ENCODE results near the gene AP1AR.

Gene AP1AR

GRCh38 chr4:112222219-112222955 is 9.2 kb upstream of the AP1AR start:
- no peak for DNase-seq (ENCODE audit: low read depth, low spot score)

DNA sequence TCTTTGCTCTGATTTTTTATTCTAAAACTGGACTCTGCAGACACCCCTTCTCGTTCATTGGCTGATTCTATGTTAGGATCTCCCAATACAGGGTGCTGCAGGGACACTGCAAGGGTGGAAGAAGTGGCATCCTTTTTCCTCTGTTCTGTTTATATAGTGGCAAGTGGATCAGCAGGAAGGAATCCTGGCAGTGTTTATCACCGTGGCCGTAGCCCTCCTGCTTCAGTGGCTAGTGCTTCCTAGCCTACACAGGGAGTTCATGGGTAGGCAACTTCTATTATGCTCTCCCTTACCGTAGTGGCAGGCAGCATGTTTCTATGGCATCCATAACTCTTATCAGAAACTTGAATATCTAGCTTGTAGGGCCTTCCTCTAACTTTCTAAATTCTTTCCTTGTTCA is 6.4 kb upstream of the AP1AR start:
- no peak for DNase-seq (ENCODE audit: low read depth, low spot score)

- DNase-seq (ENCODE audit: low read depth, low spot score), result peak; percentile 94
These were observed 458 bp upstream of the AP1AR start for GRCh38 chr4:112230879-112231778.

GRCh38 chr4:112234952-112235609 is 3.5 kb downstream of the AP1AR start:
- peak; percentile 34 for DNase-seq (ENCODE audit: low read depth, low spot score)

DNA sequence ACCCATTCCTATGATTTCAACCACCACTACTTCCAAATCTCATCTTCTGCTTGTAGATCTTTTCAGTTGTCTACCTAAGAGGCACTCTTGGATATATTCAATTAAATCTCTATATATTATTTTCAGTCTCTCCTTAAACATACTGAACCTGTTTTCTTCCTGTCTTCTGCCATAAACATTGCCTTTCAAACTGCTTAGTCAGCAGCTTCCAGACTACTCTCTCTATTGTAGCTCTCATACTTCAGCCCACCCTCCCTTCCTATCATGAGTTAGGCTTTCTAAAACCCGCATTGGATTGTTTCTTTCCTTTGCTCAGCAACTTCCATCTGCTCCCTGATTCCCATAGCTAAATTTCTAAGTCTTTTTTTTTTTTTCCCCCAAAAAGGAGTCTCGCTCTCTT is 4.5 kb downstream of the AP1AR start:
- no peak for DNase-seq (ENCODE audit: low read depth, low spot score)

GRCh38 chr4:112238833-112239232 is 7.2 kb downstream of the AP1AR start:
- no peak for DNase-seq (ENCODE audit: low read depth, low spot score)

DNA sequence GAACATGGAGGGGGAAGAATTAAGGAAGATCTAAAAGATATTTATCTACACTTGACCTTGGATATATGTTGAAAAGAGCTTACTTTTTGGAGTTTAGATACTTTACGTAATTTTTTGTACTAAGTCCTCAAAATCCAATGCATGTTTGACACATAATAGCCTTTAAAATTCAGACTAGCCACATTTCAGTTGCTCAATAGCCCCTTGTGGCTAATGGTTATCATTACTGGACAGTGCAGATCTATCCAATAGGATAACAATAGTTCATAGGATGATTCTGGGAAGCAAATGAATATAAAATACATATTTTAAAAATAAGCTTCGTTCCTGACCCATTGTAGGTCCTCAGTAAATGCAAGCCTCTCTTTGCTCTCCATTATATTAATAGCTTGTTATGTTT is 13.8 kb downstream of the AP1AR start:
- no peak for DNase-seq (ENCODE audit: low read depth, low spot score)

- DNase-seq (ENCODE audit: low read depth, low spot score), result no peak
These were observed 15.4 kb downstream of the AP1AR start for GRCh38 chr4:112247021-112247420.

DNA sequence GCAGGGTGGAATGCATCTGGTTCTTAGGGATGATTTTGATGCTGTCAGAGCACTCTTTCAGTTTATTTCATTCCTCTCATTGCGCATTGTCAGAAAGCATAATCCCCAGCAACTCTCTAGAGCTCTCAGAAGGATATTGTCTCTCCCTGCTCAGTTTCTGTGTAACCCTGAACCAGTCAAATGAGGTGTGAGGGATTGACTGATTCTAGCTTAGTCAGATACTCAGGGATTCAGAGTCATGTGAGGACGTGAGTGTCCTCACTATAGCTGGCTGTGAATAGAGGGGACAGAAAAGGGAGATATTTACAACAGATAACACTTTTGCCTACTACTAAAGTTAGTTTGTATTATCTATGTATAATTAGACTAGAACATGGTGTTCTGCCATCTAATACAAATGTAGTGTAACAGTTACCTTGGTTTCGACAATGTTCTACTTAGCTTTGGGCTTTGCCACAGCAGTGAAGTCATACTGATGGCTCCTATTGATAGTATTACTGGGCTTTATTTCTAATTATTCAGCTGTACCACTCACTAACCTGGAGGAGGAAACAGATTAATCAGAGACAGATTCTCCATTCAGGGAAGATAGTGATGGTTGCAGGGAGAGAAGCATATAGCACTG is 19.5 kb downstream of the AP1AR start:
- no peak for DNase-seq (ENCODE audit: low read depth, low spot score)

DNA sequence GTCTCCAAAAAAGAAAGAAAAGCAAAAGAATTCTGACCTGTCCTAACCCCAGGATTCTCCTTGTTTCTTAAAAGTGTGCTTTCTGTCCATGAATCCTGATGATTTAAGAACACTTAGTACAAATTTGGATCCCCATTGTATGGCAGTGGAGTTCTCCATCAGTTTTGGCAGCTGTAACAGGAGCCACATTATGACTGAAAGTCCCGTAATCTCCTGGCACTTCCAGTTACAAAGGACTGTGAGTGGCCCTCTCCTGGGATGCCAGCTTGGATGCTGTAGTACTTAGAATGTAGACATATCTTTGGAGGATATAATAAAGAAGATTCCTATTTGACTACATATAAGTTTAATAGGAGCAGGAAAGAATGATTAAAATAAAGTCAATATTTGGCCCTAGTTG is 20.6 kb downstream of the AP1AR start:
- no peak for DNase-seq (ENCODE audit: low read depth, low spot score)

GRCh38 chr4:112253382-112254000 is 21.9 kb downstream of the AP1AR start:
- no peak for DNase-seq (ENCODE audit: low read depth, low spot score)

- no peak for DNase-seq (ENCODE audit: low read depth, low spot score)
These were observed 25.5 kb downstream of the AP1AR start for GRCh38 chr4:112257098-112257497.

GRCh38 chr4:112266823-112267222 is 35.2 kb downstream of the AP1AR start:
- no peak for DNase-seq (ENCODE audit: low read depth, low spot score)

- no peak for DNase-seq (ENCODE audit: low read depth, low spot score)
These were observed 38.5 kb downstream of the AP1AR start for GRCh38 chr4:112270051-112270450.

DNA sequence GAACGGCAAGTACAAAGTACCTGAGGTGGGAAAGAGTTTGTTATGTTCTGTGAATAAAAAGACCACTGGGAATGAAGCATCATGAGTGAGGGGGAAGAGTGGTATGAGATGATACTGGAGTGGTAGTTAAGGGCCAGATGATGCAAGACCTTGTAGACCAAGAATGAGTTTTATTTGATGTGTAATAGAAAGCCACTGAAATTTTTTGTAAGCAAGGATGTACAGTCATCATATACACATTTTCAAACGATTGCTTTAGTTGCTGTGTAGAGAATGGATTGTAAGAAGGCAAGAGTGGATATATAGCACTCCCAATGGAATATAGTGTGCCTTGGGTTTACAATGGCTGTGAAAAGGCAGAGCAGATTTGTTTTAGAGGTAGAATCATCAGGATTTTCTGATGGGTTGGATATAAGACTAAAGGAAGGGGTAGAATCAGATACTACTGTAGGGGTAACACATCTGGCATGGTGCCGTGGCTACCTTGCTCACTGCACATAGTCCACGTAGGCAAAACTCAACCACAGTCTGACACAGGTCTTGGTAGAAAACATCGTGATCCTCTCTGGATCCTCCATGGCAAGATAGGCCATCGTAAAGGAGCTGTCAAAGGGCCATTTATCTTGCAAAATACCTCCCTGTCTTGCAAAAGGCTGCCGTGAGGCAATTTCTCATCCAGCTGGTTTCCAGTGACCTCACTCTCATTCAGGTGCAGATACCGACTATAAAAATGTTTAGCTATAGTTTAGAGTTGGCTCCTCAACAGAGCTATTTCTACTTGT is 39.2 kb downstream of the AP1AR start:
- no peak for DNase-seq (ENCODE audit: low read depth, low spot score)

GRCh38 chr4:112272292-112272691 is 40.7 kb downstream of the AP1AR start:
- DNase-seq (ENCODE audit: low read depth, low spot score), result no peak

DNA sequence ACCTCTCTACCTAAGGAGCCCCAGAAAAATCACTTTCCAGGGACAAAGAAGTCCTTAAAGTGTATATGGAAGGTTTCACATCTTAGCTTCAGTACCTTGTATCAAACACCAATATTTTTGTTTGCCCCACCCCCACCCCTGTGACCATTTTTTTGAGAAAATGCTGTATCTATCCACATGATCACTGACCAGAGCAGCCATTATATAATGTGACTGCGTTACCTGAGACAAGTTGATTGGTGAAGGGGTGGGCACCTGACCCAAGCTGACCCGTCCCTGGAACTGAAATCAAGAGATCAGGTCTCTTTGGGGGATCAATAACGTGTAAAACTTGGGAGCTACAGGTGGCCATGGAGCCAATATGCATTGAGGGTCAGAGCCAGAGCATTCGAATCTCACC is 43.4 kb downstream of the AP1AR start:
- no peak for DNase-seq (ENCODE audit: low read depth, low spot score)

- no peak for DNase-seq (ENCODE audit: low read depth, low spot score)
These were observed 44.5 kb downstream of the AP1AR start for GRCh38 chr4:112276113-112276512.

- no peak for DNase-seq (ENCODE audit: low read depth, low spot score)
These were observed 45.6 kb downstream of the AP1AR start for GRCh38 chr4:112277220-112277619.

GRCh38 chr4:112277705-112278448 is 46.3 kb downstream of the AP1AR start:
- no peak for DNase-seq (ENCODE audit: low read depth, low spot score)

All from activated CD4-positive, CD25-positive, alpha-beta regulatory T cell treated with anti-CD3 and anti-CD28 coated beads, Interleukin-2, amount 50 U/mL, for 16 hours (primary cell).